Esophagus (tissue), 2 donors: ENCODE results near the gene TPST2. TPM values are rescaled to one million over a fixed set of nuclear protein-coding genes. Genes with fewer than 3 reads are reported as not detected.

Experiments used
- H3K27ac ChIP-seq, 2 donors: one replicate each; pipeline ENCODE4 v1.5.1; 2013; ENCODE audit warnings: low read depth in 2 of 2, mild to moderate bottlenecking in 2 of 2, inconsistent platforms in 1 of 2, low read length in 1 of 2, moderate library complexity in 1 of 2
- H3K27me3 ChIP-seq, 2 donors: one replicate each; pipeline ENCODE4 v1.6.1; 2013; ENCODE audit warnings: low read length in 2 of 2, control low read depth in 1 of 2, mild to moderate bottlenecking in 1 of 2; ENCODE audit not compliant: insufficient read depth in 2 of 2, control insufficient read depth in 1 of 2
- H3K36me3 ChIP-seq, 2 donors: one replicate each; pipeline ENCODE4 v1.6.1; 2013; ENCODE audit warnings: low read length in 1 of 2; ENCODE audit not compliant: control insufficient read depth in 2 of 2, insufficient read depth in 2 of 2
- H3K4me1 ChIP-seq, 2 donors: one replicate each; pipeline ENCODE4 v1.6.1; 2013; ENCODE audit warnings: low read length in 1 of 2; ENCODE audit not compliant: control insufficient read depth in 2 of 2, insufficient read depth in 2 of 2
- H3K4me3 ChIP-seq, 2 donors: one replicate each; pipeline ENCODE4 v1.5.1; 2013; ENCODE audit warnings: low read length in 2 of 2, mild to moderate bottlenecking in 2 of 2, low read depth in 1 of 2, moderate library complexity in 1 of 2
- H3K9me3 ChIP-seq, 2 donors: one replicate each; pipeline ENCODE4 v1.6.1; 2013; ENCODE audit warnings: mild to moderate bottlenecking in 2 of 2, low read depth in 1 of 2, low read length in 1 of 2, moderate library complexity in 1 of 2; ENCODE audit not compliant: control insufficient read depth in 2 of 2, insufficient read depth in 1 of 2
- WGBS, 2 donors: extraction: QIAGEN DNeasy Blood & Tissue Kit; methylation state at CpG; one replicate each; pipeline ENCODE4 v1.1.7; 2013; 5-methylcytosine and 5-hydroxymethylcytosine counted together
- polyA plus RNA-seq, 2 donors: library from polyadenylated mRNA; stranded (reverse); fragments of 200-250 nt; gene quantifications; one replicate each; pipeline ENCODE4 v1.2.3, GENCODE V29; 2013
- donor health status: healthy with polysubstance abuse.
- donor health status: Bipolar disorder and iron deficiency.

TPST2 gene
- polyA plus RNA-seq, 2 donors: 7.6 to 12.6 TPM

- WGBS, 2 donors: 62 to 73% methylated on average over 10 of the region's 10 CpGs
Observed at GRCh38 chr22:26573026-26573662, 16.8 kb downstream of the TPST2 start.

DNA sequence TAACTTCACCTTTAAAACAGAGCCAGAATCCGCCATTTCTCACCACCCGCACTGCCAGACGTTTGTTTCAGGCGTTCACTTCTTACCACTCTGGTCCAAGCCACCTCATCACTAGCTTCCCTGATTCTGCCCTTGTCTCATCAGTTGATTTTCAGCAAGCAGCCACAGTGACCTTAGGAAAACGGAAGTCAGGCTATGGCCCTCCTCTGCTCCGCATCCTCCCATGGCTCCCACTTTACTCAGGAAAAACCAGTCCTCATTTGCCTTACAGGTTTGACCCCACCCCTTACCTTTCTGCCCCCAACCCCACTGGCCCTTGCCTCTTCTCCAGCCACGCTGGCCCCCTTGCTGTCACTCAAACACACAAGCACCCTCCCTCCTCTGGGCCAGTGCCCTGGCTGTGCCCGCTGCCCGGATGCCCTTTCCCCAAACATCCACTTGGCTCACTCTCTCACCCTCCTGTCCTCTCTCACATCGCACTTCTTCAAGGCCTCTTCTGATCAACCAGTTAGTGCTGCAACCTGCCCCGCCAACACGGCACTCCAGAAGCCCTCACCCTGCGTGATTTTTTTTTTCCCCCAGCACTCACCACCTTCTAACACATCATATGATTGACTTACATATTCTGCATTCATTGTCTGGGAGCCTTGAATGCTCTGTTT, 18.9 kb downstream of the TPST2 start:
- H3K9me3 ChIP-seq: no peaks in the 10 kb centered on the region
- H3K36me3 ChIP-seq: peaks cover 0 to 3% of the 10 kb centered on the region in 2 donors
- no peak overlapping the region for H3K27ac ChIP-seq
- WGBS, 2 donors: 81 to 86% methylated on average over 13 of the region's 13 CpGs
- no peaks in the 10 kb centered on the region for H3K27me3 ChIP-seq
- H3K4me1 ChIP-seq: peaks cover 6 to 8% of the 10 kb centered on the region in 2 donors
- no peak overlapping the region for H3K4me3 ChIP-seq

More at GRCh38 chr22:26573026-26573662, 16.8 kb downstream of the TPST2 start:
- Histone ChIP-seq H3K4me1 (peaks cover 0 to 2% of the 10 kb centered on the region in 2 donors), H3K27ac (peak overlapping the region in 1 of 2 donors; percentile 9), H3K4me3 (no peak overlapping the region), H3K9me3 (no peaks in the 10 kb centered on the region), H3K27me3 (no peaks in the 10 kb centered on the region), H3K36me3 (peaks cover 0 to 4% of the 10 kb centered on the region in 2 donors)

GRCh38 chr22:26570115-26570514, 19.8 kb downstream of the TPST2 start:
- Histone ChIP-seq H3K27me3 (no peaks in the 10 kb centered on the region), H3K4me3 (no peak overlapping the region), H3K4me1 (peaks cover 7 to 9% of the 10 kb centered on the region in 2 donors), H3K27ac (no peak overlapping the region), H3K36me3 (peaks cover 0 to under 1% of the 10 kb centered on the region in 2 donors), H3K9me3 (no peaks in the 10 kb centered on the region)
- WGBS, 2 donors: 33% methylated on average over 10 of the region's 10 CpGs

DNA sequence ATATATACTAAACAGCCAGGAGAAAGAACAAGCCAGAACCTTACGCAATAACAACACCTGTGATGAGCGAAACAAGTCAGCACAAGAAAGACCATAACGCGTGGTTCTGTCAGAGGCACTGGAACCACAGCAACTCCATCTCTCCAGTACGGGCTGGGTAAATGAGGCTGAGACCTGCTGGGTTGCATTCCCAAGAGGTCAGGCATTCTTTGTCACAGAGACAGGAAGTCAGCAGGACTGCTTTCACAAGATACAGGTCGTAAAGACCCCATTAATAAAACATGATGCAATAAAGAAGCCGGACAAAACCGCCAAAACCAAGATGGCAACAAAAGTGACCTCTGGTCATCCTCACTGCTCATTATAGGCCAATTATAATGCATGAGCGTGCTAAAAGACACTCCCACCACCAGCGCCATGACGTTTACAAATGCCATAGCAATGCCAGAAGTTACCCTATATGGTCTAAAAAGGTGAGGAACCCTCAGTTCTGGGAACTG, 21.7 kb downstream of the TPST2 start:
- Histone ChIP-seq H3K4me1 (peaks cover 9 to 13% of the 10 kb centered on the region in 2 donors), H3K27me3 (no peaks in the 10 kb centered on the region), H3K36me3 (peaks cover 0 to 4% of the 10 kb centered on the region in 2 donors), H3K4me3 (no peak overlapping the region), H3K9me3 (no peaks in the 10 kb centered on the region), H3K27ac (peak overlapping the region; percentile 61 to 83)
- WGBS, 2 donors: 47 to 67% methylated on average over 11 of the region's 11 CpGs

GRCh38 chr22:26567610-26568009, 22.3 kb downstream of the TPST2 start:
- no peak overlapping the region for H3K4me3 ChIP-seq
- peak overlapping the region; percentile 66 to 83 for H3K27ac ChIP-seq
- WGBS, 2 donors: 43 to 66% methylated on average over 2 of the region's 2 CpGs

DNA sequence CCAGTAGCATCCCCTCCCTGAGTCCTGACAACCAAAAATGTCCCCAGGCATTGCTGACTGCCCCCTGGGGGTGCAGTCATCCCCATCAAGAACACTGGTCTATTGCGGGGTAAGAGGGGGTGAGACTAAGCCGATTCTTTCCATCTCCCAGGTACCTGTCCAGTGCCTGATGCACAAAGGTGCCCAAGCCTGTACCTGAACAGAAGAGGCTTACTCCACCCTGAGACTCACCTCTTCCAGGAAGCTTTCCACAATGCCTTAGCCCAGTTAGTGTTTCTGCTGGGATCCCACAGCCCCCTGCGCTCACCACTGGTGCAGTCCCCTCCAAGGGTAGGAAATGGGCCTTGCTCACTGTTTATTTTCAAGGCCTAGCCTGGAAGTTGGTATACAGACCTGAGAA, 22.9 kb downstream of the TPST2 start:
- peak overlapping the region in 1 of 2 donors; percentile 36 for H3K27ac ChIP-seq
- H3K27me3 ChIP-seq: no peaks in the 10 kb centered on the region
- WGBS, 2 donors: 92 to 97% methylated on average over 3 of the region's 3 CpGs
- H3K36me3 ChIP-seq: peaks cover 0 to 4% of the 10 kb centered on the region in 2 donors
- no peaks in the 10 kb centered on the region for H3K9me3 ChIP-seq
- H3K4me1 ChIP-seq: peaks cover 10 to 14% of the 10 kb centered on the region in 2 donors
- H3K4me3 ChIP-seq: no peak overlapping the region

More at GRCh38 chr22:26567610-26568009, 22.3 kb downstream of the TPST2 start:
- Histone ChIP-seq H3K4me1 (peaks cover 9 to 13% of the 10 kb centered on the region in 2 donors), H3K36me3 (peaks cover 0 to 4% of the 10 kb centered on the region in 2 donors), H3K9me3 (no peaks in the 10 kb centered on the region), H3K27me3 (no peaks in the 10 kb centered on the region)

GRCh38 chr22:26565889-26566288, 24.0 kb downstream of the TPST2 start:
- 74 to 79% methylated on average over 8 of the region's 8 CpGs for WGBS, 2 donors
- Histone ChIP-seq H3K36me3 (peaks cover 0 to 4% of the 10 kb centered on the region in 2 donors), H3K4me1 (peaks cover 13 to 18% of the 10 kb centered on the region in 2 donors), H3K4me3 (no peak overlapping the region), H3K9me3 (no peaks in the 10 kb centered on the region), H3K27ac (no peak overlapping the region), H3K27me3 (no peaks in the 10 kb centered on the region)

- Histone ChIP-seq H3K27me3 (no peaks in the 10 kb centered on the region), H3K36me3 (peaks cover 0 to 4% of the 10 kb centered on the region in 2 donors), H3K27ac (peak overlapping the region in 1 of 2 donors; percentile 14), H3K4me3 (no peak overlapping the region), H3K4me1 (peaks cover 13 to 18% of the 10 kb centered on the region in 2 donors), H3K9me3 (no peaks in the 10 kb centered on the region)
- WGBS, 2 donors: 73 to 77% methylated on average over 6 of the region's 6 CpGs
Observed at GRCh38 chr22:26565181-26565580, 24.8 kb downstream of the TPST2 start.

DNA sequence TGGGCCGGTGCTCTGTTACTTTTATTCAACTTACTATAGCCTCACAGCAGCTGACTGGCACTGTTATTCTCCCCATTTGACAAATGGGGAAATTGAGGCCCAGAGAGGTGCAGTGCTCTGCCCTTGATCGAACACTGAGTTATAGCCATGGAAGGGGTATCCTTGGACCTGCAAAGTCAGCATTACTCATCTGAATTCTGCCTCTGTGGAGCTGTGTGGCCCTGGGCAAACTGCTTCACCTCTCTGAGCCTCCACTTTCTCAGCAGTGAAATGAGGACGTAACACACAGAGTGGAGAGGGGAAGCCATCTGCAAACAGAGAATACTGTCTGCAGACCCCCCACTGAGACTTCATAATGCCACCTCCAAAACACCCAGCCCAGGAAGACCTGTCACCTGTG, 25.3 kb downstream of the TPST2 start:
- 86 to 87% methylated on average over 3 of the region's 3 CpGs for WGBS, 2 donors
- no peak overlapping the region for H3K4me3 ChIP-seq
- no peak overlapping the region for H3K27ac ChIP-seq
- H3K27me3 ChIP-seq: no peaks in the 10 kb centered on the region
- peaks cover 0 to 4% of the 10 kb centered on the region in 2 donors for H3K36me3 ChIP-seq
- H3K4me1 ChIP-seq: peaks cover 13 to 18% of the 10 kb centered on the region in 2 donors
- no peaks in the 10 kb centered on the region for H3K9me3 ChIP-seq
